ENCODE data around the gene SCAF1. TPM values are rescaled to one million over a fixed set of nuclear protein-coding genes. Genes with fewer than 3 reads are reported as not detected.

SCAF1 gene
- polyA plus RNA-seq, 2 of the 4 experiments (the other 2 are of a cell fraction), result 4.0 to 47.9 TPM

DNA sequence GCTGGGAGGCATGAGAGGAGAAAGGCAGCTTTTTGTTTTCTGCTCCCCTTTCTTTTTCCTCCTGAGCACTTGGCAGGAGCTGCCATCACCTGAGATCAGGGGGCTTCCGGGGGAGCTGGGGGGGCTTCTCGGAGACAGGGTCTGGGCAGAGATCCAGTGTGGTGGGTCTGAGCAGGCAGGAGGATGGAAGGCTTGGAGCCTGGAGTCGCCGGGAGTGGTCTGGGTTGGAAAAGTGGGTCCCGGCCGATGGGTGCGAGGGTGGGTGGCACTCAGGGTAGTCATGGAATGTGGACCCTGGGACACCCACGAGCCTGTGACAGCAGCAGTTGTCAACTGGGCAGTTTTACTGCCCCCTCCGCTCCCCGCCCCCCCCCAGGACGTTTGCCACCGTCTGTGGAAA is 45.1 kb downstream of the SCAF1 start:
- Histone ChIP-seq H3K4me2 (no peak overlapping the region), H3K9me3 (no peaks in the 10 kb centered on the region), H3K27ac (no peak overlapping the region), H3K4me3 (no peak overlapping the region), H3K4me1 (peaks cover 9% of the 10 kb centered on the region; the same call in 1 of the 3 replicates)
- ChIA-PET CTCF (interaction anchor here (0.9 to 5.5 kb wide), 10 partner anchors 8 to 117 kb away, joined by 3 to 42 read pairs (median 4); no protein-coding TSS in a partner anchor), POLR2A (no interaction called here)
- no peak for ATAC-seq
- FAIRE-seq, result no peak
- DNase-seq (ENCODE audit: low read depth in 1 of 2, low spot score in 1 of 2), result no peak
- TF ChIP-seq HOXB5 (CRISPR knock-in tag; IDR thresholded peaks at IDR 0.05) (no peak), MYC (IDR thresholded peaks at IDR 0.05; ENCODE audit: borderline replicate concordance, low read length) (no peak), NR3C1 (IDR thresholded peaks at IDR 0.05) (no peak), POLR2A (IDR thresholded peaks at IDR 0.05; ENCODE audit: low read length) (no peak), EHMT2 (IDR thresholded peaks at IDR 0.05; ENCODE audit: low read depth) (no peak), ESRRA (IDR thresholded peaks at IDR 0.05; ENCODE audit: borderline replicate concordance, low read length) (no peak), EHF (CRISPR knock-in tag; IDR thresholded peaks at IDR 0.05) (no peak), HOXA7 (CRISPR knock-in tag; IDR thresholded peaks at IDR 0.05) (no peak), KDM5A (IDR thresholded peaks at IDR 0.05) (no peak), CHD2 (IDR thresholded peaks at IDR 0.05; ENCODE audit: low read length, partially characterized antibody) (no peak), PHF8 (IDR thresholded peaks at IDR 0.05; ENCODE audit: borderline replicate concordance, low read depth) (no peak), KDM1A (IDR thresholded peaks at IDR 0.05; ENCODE audit: low read depth) (no peak), BHLHE40 (IDR thresholded peaks at IDR 0.05; ENCODE audit: low read depth, low read length) (no peak), HEYL (CRISPR knock-in tag; IDR thresholded peaks at IDR 0.05) (no peak), TFCP2L1 (CRISPR knock-in tag; IDR thresholded peaks at IDR 0.05) (no peak)
- TF ChIP-seq, protein P1, sequence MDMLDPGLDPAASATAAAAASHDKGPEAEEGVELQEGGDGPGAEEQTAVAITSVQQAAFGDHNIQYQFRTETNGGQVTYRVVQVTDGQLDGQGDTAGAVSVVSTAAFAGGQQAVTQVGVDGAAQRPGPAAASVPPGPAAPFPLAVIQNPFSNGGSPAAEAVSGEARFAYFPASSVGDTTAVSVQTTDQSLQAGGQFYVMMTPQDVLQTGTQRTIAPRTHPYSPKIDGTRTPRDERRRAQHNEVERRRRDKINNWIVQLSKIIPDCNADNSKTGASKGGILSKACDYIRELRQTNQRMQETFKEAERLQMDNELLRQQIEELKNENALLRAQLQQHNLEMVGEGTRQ (IDR thresholded peaks at IDR 0.05), result no peak
- TF ChIP-seq, protein P2, sequence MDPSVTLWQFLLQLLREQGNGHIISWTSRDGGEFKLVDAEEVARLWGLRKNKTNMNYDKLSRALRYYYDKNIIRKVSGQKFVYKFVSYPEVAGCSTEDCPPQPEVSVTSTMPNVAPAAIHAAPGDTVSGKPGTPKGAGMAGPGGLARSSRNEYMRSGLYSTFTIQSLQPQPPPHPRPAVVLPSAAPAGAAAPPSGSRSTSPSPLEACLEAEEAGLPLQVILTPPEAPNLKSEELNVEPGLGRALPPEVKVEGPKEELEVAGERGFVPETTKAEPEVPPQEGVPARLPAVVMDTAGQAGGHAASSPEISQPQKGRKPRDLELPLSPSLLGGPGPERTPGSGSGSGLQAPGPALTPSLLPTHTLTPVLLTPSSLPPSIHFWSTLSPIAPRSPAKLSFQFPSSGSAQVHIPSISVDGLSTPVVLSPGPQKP (IDR thresholded peaks at IDR 0.05; ENCODE audit: low read depth, low read length), result no peak
- 77% methylated on average over 10 of the region's 12 CpGs for WGBS (ENCODE audit: missing lambda C conversion rate)

DNA sequence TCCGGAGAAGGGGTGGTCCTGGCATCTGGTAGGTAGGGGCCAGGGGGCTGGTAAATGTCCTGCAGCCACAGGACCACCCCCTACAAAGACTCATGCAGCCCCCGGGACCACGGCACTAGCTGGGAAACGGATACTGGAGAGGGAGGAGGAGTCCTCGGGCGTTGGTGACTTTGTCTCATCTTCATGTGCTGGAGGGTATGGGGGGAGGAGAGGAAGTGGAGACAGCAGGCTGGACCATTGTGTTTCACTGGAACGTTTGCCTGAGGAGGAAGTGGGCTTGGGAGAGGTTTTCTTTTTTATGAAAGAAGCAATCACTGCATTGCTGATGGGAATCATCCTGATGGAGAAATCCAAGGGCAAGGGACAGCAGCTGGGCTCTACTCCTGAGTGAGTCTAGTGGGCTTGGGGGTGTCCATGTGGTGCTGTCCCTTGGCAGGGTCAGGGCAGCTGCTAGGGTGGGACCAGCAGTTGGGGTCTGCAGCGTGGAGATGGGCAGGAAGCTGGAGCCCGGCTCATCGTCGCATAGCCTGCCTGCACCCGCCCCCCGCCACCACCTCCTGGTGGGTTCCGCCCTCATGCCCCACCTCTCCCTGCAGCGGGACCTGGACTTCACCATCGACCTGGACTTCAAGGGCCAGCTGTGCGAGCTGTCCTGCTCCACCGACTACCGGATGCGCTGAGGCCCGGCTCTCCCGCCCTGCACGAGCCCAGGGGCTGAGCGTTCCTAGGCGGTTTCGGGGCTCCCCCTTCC is 45.7 kb downstream of the SCAF1 start:
- H3K4me2 ChIP-seq, result no peak overlapping the region
- TF ChIP-seq CBX8 (IDR thresholded peaks at IDR 0.05) (no peak), HOXB13 (CRISPR knock-in tag; IDR thresholded peaks at IDR 0.05; ENCODE audit: low read depth) (no peak), KDM1A (IDR thresholded peaks at IDR 0.05; ENCODE audit: low read depth) (no peak), FOSB (CRISPR knock-in tag; IDR thresholded peaks at IDR 0.05) (0 out of 2 replicates have a peak, but pooled peaks have one; percentile 60)
- ChIA-PET CTCF (interaction anchor here (0.9 to 5.5 kb wide), 7 partner anchors 9 to 123 kb away, joined by 3 to 42 read pairs (median 4); no protein-coding TSS in a partner anchor), POLR2A (interaction anchor here (0.6 kb wide), 1 partner anchor 172 kb away, joined by 4 read pairs; no protein-coding TSS in a partner anchor)
- H3K9me3 ChIP-seq, result no peaks in the 10 kb centered on the region
- ATAC-seq (no peak), DNase-seq (ENCODE audit: low read depth in 1 of 2, low spot score in 1 of 2) (no peak), FAIRE-seq (no peak)
- no peak overlapping the region for H3K4me3 ChIP-seq
- H3K27ac ChIP-seq, result no peak overlapping the region
- peaks cover 9% of the 10 kb centered on the region; the same call in 1 of the 3 replicates for H3K4me1 ChIP-seq
- WGBS (ENCODE audit: missing lambda C conversion rate), result 83% methylated on average over 26 of the region's 26 CpGs

DNA sequence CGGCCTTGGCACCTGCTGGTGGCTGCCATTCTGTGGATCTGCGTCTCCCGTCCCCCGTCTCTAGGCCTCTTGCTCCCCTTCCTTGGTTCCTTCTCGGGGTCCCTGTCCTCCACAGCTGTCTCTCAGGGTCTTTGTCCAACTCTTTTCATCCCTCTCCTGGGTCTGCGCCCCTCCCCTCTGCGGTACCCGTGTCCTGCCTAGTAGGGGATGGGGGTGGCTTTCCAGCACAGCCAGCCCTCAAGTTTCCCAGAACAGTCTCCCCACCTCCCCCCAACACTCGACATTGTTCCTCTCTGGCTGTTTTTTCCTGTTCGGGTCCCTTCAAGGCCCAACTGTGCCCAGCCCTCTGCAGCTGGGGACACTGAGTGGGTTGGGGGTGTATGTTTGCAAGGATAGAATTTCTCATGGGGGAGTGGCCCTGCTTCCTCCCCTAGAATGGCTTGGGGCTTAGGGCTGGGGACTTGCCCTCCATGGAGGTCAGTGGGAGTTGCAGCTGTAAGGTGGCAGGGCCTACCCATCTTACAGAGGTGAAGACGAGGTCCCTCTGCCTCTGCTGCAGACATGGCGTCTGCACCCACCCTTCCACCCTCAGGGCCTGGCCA is 46.6 kb downstream of the SCAF1 start:
- no peak for ATAC-seq
- no peak for DNase-seq (ENCODE audit: low read depth in 1 of 2, low spot score in 1 of 2)
- no peak for FAIRE-seq
- Histone ChIP-seq H3K4me2 (no peak overlapping the region), H3K27ac (no peak overlapping the region), H3K9me3 (no peaks in the 10 kb centered on the region), H3K4me3 (no peak overlapping the region), H3K4me1 (peaks cover 9% of the 10 kb centered on the region; the same call in 1 of the 3 replicates)
- ChIA-PET CTCF (interaction anchor here (0.8 to 5.5 kb wide), 9 partner anchors 8 to 122 kb away, joined by 3 to 42 read pairs (median 5); no protein-coding TSS in a partner anchor), POLR2A (no interaction called here)
- 91% methylated on average over 12 of the region's 12 CpGs for WGBS (ENCODE audit: missing lambda C conversion rate)
- TF ChIP-seq HOXA7 (CRISPR knock-in tag; IDR thresholded peaks at IDR 0.05) (no peak), JUNB (IDR thresholded peaks at IDR 0.05) (no peak), GATA3 (IDR thresholded peaks at IDR 0.05; ENCODE audit: borderline replicate concordance) (no peak), HEYL (CRISPR knock-in tag; IDR thresholded peaks at IDR 0.05) (no peak)
- TF ChIP-seq, protein P3, sequence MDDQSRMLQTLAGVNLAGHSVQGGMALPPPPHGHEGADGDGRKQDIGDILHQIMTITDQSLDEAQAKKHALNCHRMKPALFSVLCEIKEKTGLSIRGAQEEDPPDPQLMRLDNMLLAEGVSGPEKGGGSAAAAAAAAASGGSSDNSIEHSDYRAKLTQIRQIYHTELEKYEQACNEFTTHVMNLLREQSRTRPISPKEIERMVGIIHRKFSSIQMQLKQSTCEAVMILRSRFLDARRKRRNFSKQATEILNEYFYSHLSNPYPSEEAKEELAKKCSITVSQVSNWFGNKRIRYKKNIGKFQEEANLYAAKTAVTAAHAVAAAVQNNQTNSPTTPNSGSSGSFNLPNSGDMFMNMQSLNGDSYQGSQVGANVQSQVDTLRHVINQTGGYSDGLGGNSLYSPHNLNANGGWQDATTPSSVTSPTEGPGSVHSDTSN (IDR thresholded peaks at IDR 0.05), result 0 out of 2 replicates have a peak, but pooled peaks have one; percentile 2
